Hepatocyte (in vitro differentiated cells): ENCODE measurements around the gene PCDH9.

Source experiments
- CTCF ChIP-seq: fragments of 200-600 bp; sonication (generic); IDR thresholded peaks from 2 replicates; pipeline ENCODE4 v1.5.1; 2016; ENCODE audit warnings: antibody characterized with exemption, mild to moderate bottlenecking; ENCODE audit not compliant: poor library complexity
- EZH2 ChIP-seq: fragments of 200-600 bp; sonication (generic); IDR thresholded peaks from 2 replicates; pipeline ENCODE4 v1.6.1; 2016; ENCODE audit warnings: antibody characterized with exemption, mild to moderate bottlenecking, borderline replicate concordance
- EZH2phosphoT487 ChIP-seq: fragments of 200-600 bp; sonication (generic); IDR thresholded peaks from one replicate; pipeline ENCODE4 v1.6.1; 2018; ENCODE audit warnings: antibody characterized with exemption, mild to moderate bottlenecking, low read depth, moderate library complexity; ENCODE audit not compliant: unreplicated experiment, severe bottlenecking

GRCh38 chr13:66430269-66430668, 799.9 kb downstream of the PCDH9 start:
- no peak for TF ChIP-seq CTCF
- TF ChIP-seq EZH2phosphoT487, result no peak
- no peak for TF ChIP-seq EZH2
